Stomach (tissue), 9 donors: ENCODE measurements around the gene ATP8A2. TPM values are rescaled to one million over a fixed set of nuclear protein-coding genes. Genes with fewer than 3 reads are reported as not detected.

Experiments
- DNase-seq, 2 donors: peaks; one replicate each; pipeline versions ENCODE4 v3.0.0 to v3.0.0-alpha.2; 2013 to 2019
- H3K27ac ChIP-seq, 5 donors: fragments of 200-600 bp in 4 of 5; sonication (generic) in 4 of 5; one replicate each; pipeline ENCODE4 v1.5.1; 2013 to 2019; ENCODE audit warnings: mild to moderate bottlenecking in 1 of 5, moderate library complexity in 1 of 5
- H3K27me3 ChIP-seq, 3 donors: fragments of 200-600 bp; sonication (generic); one replicate each; pipeline ENCODE4 v1.5.1; 2017 to 2019; ENCODE audit warnings: mixed run types in 1 of 3
- H3K36me3 ChIP-seq, 4 donors: fragments of 200-600 bp; sonication (generic); 1 replicate in 3 of 4; 2 replicates in 1 of 4; pipeline ENCODE4 v1.5.1; 2016 to 2019
- H3K4me1 ChIP-seq, 4 donors: fragments of 200-600 bp; sonication (generic); one replicate each; pipeline ENCODE4 v1.5.1; 2016 to 2019
- H3K4me3 ChIP-seq, 4 donors: fragments of 200-600 bp; sonication (generic) in 3 of 4; one replicate each; pipeline ENCODE4 v1.5.1; 2016 to 2019; ENCODE audit warnings: mild to moderate bottlenecking in 1 of 4
- H3K9me3 ChIP-seq, 4 donors: fragments of 200-600 bp; sonication (generic); one replicate each; pipeline ENCODE4 v1.5.1; 2016 to 2019
- EP300 ChIP-seq: sonication (generic); formaldehyde crosslinking; IDR thresholded peaks from one replicate; pipeline ENCODE4 v1.6.1; 2017; ENCODE audit warnings: antibody characterized with exemption
- POLR2A ChIP-seq, 4 donors: fragments of 450-650 bp; IDR thresholded peaks; one replicate each; pipeline ENCODE4 v1.6.1; 2016; ENCODE audit warnings: antibody characterized with exemption in 4 of 4, control low read depth in 2 of 4, mild to moderate bottlenecking in 1 of 4, moderate library complexity in 1 of 4
- POLR2AphosphoS5 ChIP-seq, 3 donors: sonication (generic); formaldehyde crosslinking; IDR thresholded peaks; one replicate each; pipeline ENCODE4 v1.6.1; 2016; ENCODE audit warnings: antibody characterized with exemption in 3 of 3
- WGBS, 5 donors: extraction: QIAGEN DNeasy Blood & Tissue Kit in 3 of 5; methylation state at CpG; one replicate each; pipeline versions ENCODE4 v1.1.5 to v1.1.7; 2013 to 2018; 5-methylcytosine and 5-hydroxymethylcytosine counted together
- intact Hi-C: fragments of 100-400 bp; cut with DNase I; formaldehyde crosslinking; loops from one replicate; pipeline ENCODE4 v1.15.1; 2023; ENCODE audit warnings: low total_unique reads
- polyA plus RNA-seq, 3 donors: library from polyadenylated mRNA; stranded (reverse); fragments of 200-250 nt; gene quantifications; one replicate each; pipeline ENCODE4 v1.2.3, GENCODE V29; 2013
- total RNA-seq, 5 donors: library from RNA; depleted of rRNA; stranded (reverse); fragments of >200 nt; gene quantifications; one replicate each; pipeline versions ENCODE4 v1.1.0 to v1.2.3, GENCODE V29; 2014 to 2016
- TF ChIP-seq, protein P1 (sequence below), 7 experiments: fragments of 450-650 bp in 4 of 7; fragments of 200-600 bp in 3 of 7; sonication (generic) in 3 of 7; IDR thresholded peaks; one replicate each; pipeline ENCODE4 v1.5.1; 2016 to 2019; ENCODE audit warnings: antibody characterized with exemption in 7 of 7, control low read depth in 2 of 7, mild to moderate bottlenecking in 1 of 7
- donor health status: healthy with polysubstance abuse.
- donor health status: Bipolar disorder and iron deficiency.
- donor health status: healthy.

The ATP8A2 gene
- total and polyA plus RNA-seq, 8 donors: 0.12 to 3.5 (median 0.20) TPM; not detected in 3

DNA sequence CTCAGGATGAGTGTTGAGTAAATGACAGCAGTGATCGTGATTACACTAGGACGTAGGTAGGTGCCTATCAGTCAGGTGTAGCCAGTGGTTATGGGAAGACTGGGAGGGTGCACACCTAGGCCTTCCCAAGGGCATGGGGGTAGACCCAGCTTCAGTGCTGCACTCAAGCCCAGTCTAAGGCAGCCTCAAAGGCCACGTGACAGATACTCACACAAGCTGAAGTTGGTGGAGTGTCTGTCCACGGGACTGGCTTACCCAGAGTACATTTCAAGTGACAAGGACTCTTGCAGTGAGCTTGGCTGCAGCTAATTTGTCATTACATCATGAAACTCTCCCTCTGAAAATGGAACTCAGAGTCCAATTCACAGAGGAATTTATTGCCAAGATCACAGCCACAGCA lies 561.7 kb downstream of the ATP8A2 start:
- TF ChIP-seq POLR2A (IDR thresholded peaks at IDR 0.05): no peak
- no peak for TF ChIP-seq EP300
- TF ChIP-seq, protein P1, sequence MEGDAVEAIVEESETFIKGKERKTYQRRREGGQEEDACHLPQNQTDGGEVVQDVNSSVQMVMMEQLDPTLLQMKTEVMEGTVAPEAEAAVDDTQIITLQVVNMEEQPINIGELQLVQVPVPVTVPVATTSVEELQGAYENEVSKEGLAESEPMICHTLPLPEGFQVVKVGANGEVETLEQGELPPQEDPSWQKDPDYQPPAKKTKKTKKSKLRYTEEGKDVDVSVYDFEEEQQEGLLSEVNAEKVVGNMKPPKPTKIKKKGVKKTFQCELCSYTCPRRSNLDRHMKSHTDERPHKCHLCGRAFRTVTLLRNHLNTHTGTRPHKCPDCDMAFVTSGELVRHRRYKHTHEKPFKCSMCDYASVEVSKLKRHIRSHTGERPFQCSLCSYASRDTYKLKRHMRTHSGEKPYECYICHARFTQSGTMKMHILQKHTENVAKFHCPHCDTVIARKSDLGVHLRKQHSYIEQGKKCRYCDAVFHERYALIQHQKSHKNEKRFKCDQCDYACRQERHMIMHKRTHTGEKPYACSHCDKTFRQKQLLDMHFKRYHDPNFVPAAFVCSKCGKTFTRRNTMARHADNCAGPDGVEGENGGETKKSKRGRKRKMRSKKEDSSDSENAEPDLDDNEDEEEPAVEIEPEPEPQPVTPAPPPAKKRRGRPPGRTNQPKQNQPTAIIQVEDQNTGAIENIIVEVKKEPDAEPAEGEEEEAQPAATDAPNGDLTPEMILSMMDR (IDR thresholded peaks at IDR 0.05): no peak
- TF ChIP-seq POLR2AphosphoS5 (IDR thresholded peaks at IDR 0.05): no peak
- intact Hi-C loops: no loop called here
- H3K27me3 ChIP-seq: no peaks in the 10 kb centered on the region
- no peak for DNase-seq
- no peak overlapping the region for H3K4me3 ChIP-seq
- H3K9me3 ChIP-seq: no peaks in the 10 kb centered on the region
- H3K36me3 ChIP-seq: no peaks in the 10 kb centered on the region
- H3K27ac ChIP-seq: no peak overlapping the region
- no peaks in the 10 kb centered on the region for H3K4me1 ChIP-seq
- 86 to 97% (median 89%) methylated on average over 3 to 4 of the region's 4 CpGs for WGBS, 5 donors

DNA sequence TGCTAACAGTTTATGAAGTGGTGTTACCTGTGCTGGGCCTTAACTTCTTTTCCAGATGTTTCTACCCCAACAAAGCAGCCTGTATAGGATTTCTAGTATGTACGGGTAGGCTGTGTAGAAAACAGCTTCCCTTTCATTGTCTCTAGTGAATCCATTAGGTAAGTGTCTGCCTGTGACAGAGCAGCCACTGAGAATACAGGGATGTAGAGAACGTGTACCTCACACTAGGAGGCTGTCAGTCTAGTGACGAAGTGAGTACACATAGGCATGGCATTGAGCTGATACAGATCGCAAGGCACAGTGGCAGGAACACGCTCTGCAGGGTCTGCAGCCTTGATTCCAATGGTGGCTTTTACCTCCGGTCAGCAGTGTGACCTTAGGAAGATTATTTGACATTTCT lies 562.4 kb downstream of the ATP8A2 start:
- no peak overlapping the region for H3K4me3 ChIP-seq
- DNase-seq: no peak
- H3K36me3 ChIP-seq: no peaks in the 10 kb centered on the region
- no peaks in the 10 kb centered on the region for H3K4me1 ChIP-seq
- intact Hi-C loops: no loop called here
- no peaks in the 10 kb centered on the region for H3K9me3 ChIP-seq
- 87 to 94% (median 91%) methylated on average over 6 of the region's 6 CpGs for WGBS, 5 donors
- no peak overlapping the region for H3K27ac ChIP-seq
- no peaks in the 10 kb centered on the region for H3K27me3 ChIP-seq
- no peak for TF ChIP-seq POLR2AphosphoS5 (IDR thresholded peaks at IDR 0.05)
- no peak for TF ChIP-seq POLR2A (IDR thresholded peaks at IDR 0.05)
- no peak for TF ChIP-seq EP300
- TF ChIP-seq, protein P1 (IDR thresholded peaks at IDR 0.05): no peak

DNA sequence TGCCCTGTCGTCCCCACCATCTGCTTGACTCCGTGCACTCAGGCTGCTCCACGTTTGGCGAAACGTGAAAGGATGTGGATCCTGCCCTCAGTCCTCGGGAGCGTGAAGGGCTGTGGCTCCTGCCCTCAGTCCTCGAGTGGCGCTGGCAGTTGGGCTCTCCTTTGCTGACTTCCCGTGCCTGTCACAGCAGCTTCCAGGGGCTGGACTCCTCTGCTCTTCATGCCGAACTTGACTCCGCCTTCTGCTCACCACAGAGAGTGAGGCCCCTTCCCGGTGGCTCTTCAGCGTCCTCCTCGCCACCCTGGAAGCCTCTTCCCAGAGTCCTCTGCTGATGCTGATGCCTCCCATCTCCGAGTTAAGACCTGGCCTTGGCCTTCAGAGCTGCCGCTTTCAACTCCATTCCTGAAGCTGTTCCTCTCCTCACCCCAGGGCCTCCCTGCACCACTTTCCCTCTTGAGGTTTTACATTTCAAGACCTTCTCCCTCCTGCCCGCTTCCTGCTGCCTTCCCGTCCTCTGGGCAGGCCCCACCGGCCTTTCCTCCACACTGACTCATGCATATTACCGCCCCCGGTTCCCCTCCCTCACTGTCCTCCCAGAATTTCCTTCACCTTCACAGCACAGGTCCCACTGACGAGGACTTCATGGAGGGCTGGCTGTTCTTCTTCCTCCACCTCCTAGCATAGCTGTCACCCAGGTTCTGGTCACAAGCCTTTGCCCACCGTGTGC lies 568.4 kb downstream of the ATP8A2 start:
- Histone ChIP-seq H3K27me3 (no peaks in the 10 kb centered on the region), H3K27ac (no peak overlapping the region), H3K36me3 (no peaks in the 10 kb centered on the region), H3K9me3 (no peaks in the 10 kb centered on the region), H3K4me3 (no peak overlapping the region), H3K4me1 (no peaks in the 10 kb centered on the region)
- WGBS, 5 donors: 82 to 88% (median 85%) methylated on average over 24 of the region's 24 CpGs
- TF ChIP-seq POLR2A (IDR thresholded peaks at IDR 0.05) (no peak), POLR2AphosphoS5 (IDR thresholded peaks at IDR 0.05) (no peak), EP300 (no peak)
- TF ChIP-seq, protein P1 (IDR thresholded peaks at IDR 0.05): no peak
- intact Hi-C loops: no loop called here
- DNase-seq: no peak

DNA sequence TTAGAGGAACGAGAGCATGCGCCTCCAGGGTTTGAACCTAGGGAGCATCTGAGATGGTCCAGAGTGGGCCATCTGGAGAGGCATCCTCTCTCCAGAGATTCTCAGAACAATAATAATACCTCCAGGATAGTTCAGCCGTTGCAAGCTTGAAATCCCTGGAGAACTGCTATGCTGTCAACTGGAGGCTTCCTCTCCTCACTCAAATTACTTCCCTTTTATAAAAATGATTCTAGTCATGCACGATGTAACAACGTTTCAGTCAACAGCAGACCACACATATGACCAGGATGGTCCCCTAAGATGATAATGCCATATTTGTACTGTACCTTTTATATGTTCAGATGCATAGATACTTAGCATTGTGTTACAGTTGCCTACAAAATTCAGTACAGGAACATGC lies 571.3 kb downstream of the ATP8A2 start:
- WGBS, 5 donors: 67 to 84% (median 74%) methylated on average over 5 of the region's 5 CpGs
- TF ChIP-seq POLR2A (IDR thresholded peaks at IDR 0.05): no peak
- TF ChIP-seq EP300: no peak
- TF ChIP-seq, protein P1 (IDR thresholded peaks at IDR 0.05): no peak
- TF ChIP-seq POLR2AphosphoS5 (IDR thresholded peaks at IDR 0.05): no peak

More for the DNA sequence above, 571.3 kb downstream of the ATP8A2 start:
- no peak overlapping the region for H3K27ac ChIP-seq
- H3K36me3 ChIP-seq: no peaks in the 10 kb centered on the region
- no peaks in the 10 kb centered on the region for H3K27me3 ChIP-seq
- H3K4me3 ChIP-seq: no peak overlapping the region
- no peaks in the 10 kb centered on the region for H3K9me3 ChIP-seq
- intact Hi-C loops: no loop called here
- peaks cover 0 to 7% (median 2%) of the 10 kb centered on the region in 4 donors for H3K4me1 ChIP-seq
- DNase-seq: no peak
